GM23338 (cell line): ENCODE results near the gene SYT12.

Source experiments
- CTCF ChIP-seq, 2 experiments: fragments of 200-600 bp in 1 of 2; sonication (generic) in 1 of 2; conservative IDR thresholded peaks; 2 replicates each; pipeline versions ENCODE4 v1.5.1 to v1.6.1; 2016 to 2017; ENCODE audit warnings: antibody characterized with exemption in 2 of 2, low read depth in 2 of 2, mild to moderate bottlenecking in 2 of 2, moderate library complexity in 1 of 2
- EZH2 ChIP-seq: fragments of 200-600 bp; sonication (generic); IDR thresholded peaks from one replicate; pipeline ENCODE4 v1.8.0; 2017; ENCODE audit warnings: antibody characterized with exemption, mild to moderate bottlenecking, low read depth; ENCODE audit not compliant: unreplicated experiment
- EZH2phosphoT487 ChIP-seq: fragments of 200-600 bp; sonication (generic); IDR thresholded peaks from one replicate; pipeline ENCODE4 v1.8.1; 2018; ENCODE audit warnings: antibody characterized with exemption; ENCODE audit not compliant: unreplicated experiment
- JUNB ChIP-seq: IDR thresholded peaks from one replicate; pipeline ENCODE4 v1.6.1; 2016; ENCODE audit warnings: antibody characterized with exemption; ENCODE audit not compliant: unreplicated experiment
- POLR2AphosphoS5 ChIP-seq: IDR thresholded peaks from 2 replicates; pipeline ENCODE4 v1.6.1; 2016; ENCODE audit warnings: antibody characterized with exemption, low read depth
- REST ChIP-seq: IDR thresholded peaks from one replicate; pipeline ENCODE4 v1.6.1; 2018; ENCODE audit warnings: antibody characterized with exemption; ENCODE audit not compliant: unreplicated experiment
- ZNF114 ChIP-seq: fragments of 250-450 bp; sonication (Bioruptor Pico); IDR thresholded peaks from 2 replicates; pipeline ENCODE4 v1.5.0; 2020; ENCODE audit warnings: mild to moderate bottlenecking, moderate library complexity

- peak; percentile 27 to 45 for TF ChIP-seq CTCF (conservative IDR thresholded peaks at IDR 0.05; ENCODE audit: low read depth in 2 of 2)
- no peak for TF ChIP-seq POLR2AphosphoS5
- TF ChIP-seq EZH2phosphoT487 = no peak
- TF ChIP-seq ZNF114 (CRISPR knock-in tag) = no peak
- TF ChIP-seq REST = no peak
- TF ChIP-seq EZH2 = no peak
- TF ChIP-seq JUNB = no peak
Observed at GRCh38 chr11:67050139-67050538, 27.2 kb downstream of the SYT12 start.
